HG03280 (cell line): ENCODE data around the gene TBXA2R.
A peak's percentile ranks its signal among the peaks of the same experiment; 100 is the strongest.
"Not testable (repeated sequence)": the region's sequence is repeated elsewhere in the genome, so short reads cannot be mapped to it uniquely, and the experiment has no call there.

ENCODE experiments used
- ATAC-seq: cut with Tn5 transposase; IDR thresholded peaks from one replicate; pipeline ENCODE4 v1.9.1; 2021; ENCODE audit warnings: mild to moderate bottlenecking, moderate library complexity; ENCODE audit not compliant: unreplicated experiment

TBXA2R gene

GRCh38 chr19:3584036-3584802, 22.5 kb downstream of the TBXA2R start:
- not testable (repeated sequence) for ATAC-seq

- not testable (repeated sequence) for ATAC-seq
Measured at GRCh38 chr19:3581792-3582191, 24.9 kb downstream of the TBXA2R start.

GRCh38 chr19:3580156-3580934, 26.3 kb downstream of the TBXA2R start:
- no peak for ATAC-seq

- no peak for ATAC-seq
Measured at GRCh38 chr19:3578390-3578789, 28.3 kb downstream of the TBXA2R start.

GRCh38 chr19:3577723-3578344, 28.8 kb downstream of the TBXA2R start:
- ATAC-seq, result no peak

- no peak for ATAC-seq
Measured at GRCh38 chr19:3576696-3577443, 29.8 kb downstream of the TBXA2R start.

- no peak for ATAC-seq
Measured at GRCh38 chr19:3575949-3576673, 30.6 kb downstream of the TBXA2R start.

- ATAC-seq, result no peak
Measured at GRCh38 chr19:3575260-3575741, 31.4 kb downstream of the TBXA2R start.

GRCh38 chr19:3573858-3574637, 32.6 kb downstream of the TBXA2R start:
- ATAC-seq, result peak; percentile 32

- peak; percentile 16 for ATAC-seq
Measured at GRCh38 chr19:3573162-3573857, 33.4 kb downstream of the TBXA2R start.

- ATAC-seq, result no peak
Measured at GRCh38 chr19:3572855-3573161, 33.9 kb downstream of the TBXA2R start, which contains the start of gene HMG20B. TSS of gene HMG20B (plus strand) at chr19:3572944. CDS start at chr19:3573310, 366 bp downstream.

GRCh38 chr19:3572132-3572854, 34.4 kb downstream of the TBXA2R start:
- peak; percentile 91 for ATAC-seq

- ATAC-seq, result no peak
Measured at GRCh38 chr19:3570606-3571011, 36.1 kb downstream of the TBXA2R start.

GRCh38 chr19:3570042-3570441, 36.6 kb downstream of the TBXA2R start:
- ATAC-seq, result not testable (repeated sequence)

- ATAC-seq, result no peak
Measured at GRCh38 chr19:3565139-3565538, 41.5 kb downstream of the TBXA2R start.

GRCh38 chr19:3563709-3564524, 42.8 kb downstream of the TBXA2R start:
- no peak for ATAC-seq
